H9 (cell line): Measurements from ENCODE around the gene ANKRD44. TPM values are rescaled to one million over a fixed set of nuclear protein-coding genes. Genes with fewer than 3 reads are reported as not detected.
A peak's percentile ranks its signal among the peaks of the same experiment; 100 is the strongest.

ENCODE experiments used
- DNase-seq: peaks from one replicate; pipeline ENCODE4 v3.0.0-alpha.2; 2017
- H2AFZ ChIP-seq: one replicate; pipeline ENCODE4 v1.6.1; 2013; ENCODE audit warnings: mild to moderate bottlenecking, low read length, control low read depth, moderate library complexity
- H2AK5ac ChIP-seq: 2 replicates; pipeline ENCODE4 v1.6.1; 2013; ENCODE audit warnings: low read length, control low read depth, mixed read lengths; ENCODE audit not compliant: insufficient read length
- H2BK120ac ChIP-seq: one replicate; pipeline ENCODE4 v1.6.1; 2013; ENCODE audit warnings: low read depth, mild to moderate bottlenecking, low read length, control low read depth, inconsistent platforms; ENCODE audit not compliant: poor library complexity, severe bottlenecking
- H2BK12ac ChIP-seq: 2 replicates; pipeline ENCODE4 v1.6.1; 2013; ENCODE audit warnings: low read length, control low read depth, mixed read lengths, low read depth; ENCODE audit not compliant: insufficient read length
- H2BK15ac ChIP-seq: 2 replicates; pipeline ENCODE4 v1.6.1; 2013; ENCODE audit warnings: low read depth, low read length, control low read depth
- H2BK20ac ChIP-seq: one replicate; pipeline ENCODE4 v1.6.1; 2013; ENCODE audit warnings: low read depth, mild to moderate bottlenecking, low read length, control low read depth, inconsistent platforms; ENCODE audit not compliant: poor library complexity, severe bottlenecking
- H2BK5ac ChIP-seq: 2 replicates; pipeline ENCODE4 v1.6.1; 2013; ENCODE audit warnings: low read length, control low read depth, mixed read lengths; ENCODE audit not compliant: insufficient read length
- H3K14ac ChIP-seq: 2 replicates; pipeline ENCODE4 v1.6.1; 2013; ENCODE audit warnings: low read length, control low read depth; ENCODE audit not compliant: insufficient read depth
- H3K18ac ChIP-seq: 2 replicates; pipeline ENCODE4 v1.6.1; 2013; ENCODE audit warnings: low read depth, mild to moderate bottlenecking, mixed read lengths, low read length, control low read depth; ENCODE audit not compliant: insufficient read length
- H3K23ac ChIP-seq: 2 replicates; pipeline ENCODE4 v1.6.1; 2013; ENCODE audit warnings: low read length, control low read depth, mixed read lengths, low read depth; ENCODE audit not compliant: insufficient read length
- H3K23me2 ChIP-seq: 2 replicates; pipeline ENCODE4 v1.6.1; 2013; ENCODE audit warnings: low read depth, mild to moderate bottlenecking, mixed read lengths, low read length, control low read depth; ENCODE audit not compliant: insufficient read length, poor library complexity, severe bottlenecking
- H3K27ac ChIP-seq: 2 replicates; pipeline ENCODE4 v1.5.1; 2013; ENCODE audit warnings: low read length, control low read depth, mixed read lengths, low read depth; ENCODE audit not compliant: insufficient read length
- H3K27me3 ChIP-seq: 2 replicates; pipeline ENCODE4 v1.6.1; 2013; ENCODE audit warnings: low read length, control low read depth, inconsistent platforms; ENCODE audit not compliant: insufficient read depth
- H3K4ac ChIP-seq: 2 replicates; pipeline ENCODE4 v1.6.1; 2013; ENCODE audit warnings: low read depth, mild to moderate bottlenecking, control low read depth, inconsistent platforms, low read length, moderate library complexity
- H3K4me1 ChIP-seq: 2 replicates; pipeline ENCODE4 v1.6.1; 2013; ENCODE audit warnings: low read length, control low read depth, inconsistent platforms; ENCODE audit not compliant: insufficient read depth
- H3K4me2 ChIP-seq: 2 replicates; pipeline ENCODE4 v1.6.1; 2013; ENCODE audit warnings: low read length, control low read depth, mixed read lengths; ENCODE audit not compliant: insufficient read length, insufficient read depth
- H3K56ac ChIP-seq: 2 replicates; pipeline ENCODE4 v1.6.1; 2013; ENCODE audit warnings: low read depth, mild to moderate bottlenecking, mixed read lengths, low read length, control low read depth; ENCODE audit not compliant: insufficient read length
- H3K79me1 ChIP-seq: 2 replicates; pipeline ENCODE4 v1.6.1; 2013; ENCODE audit warnings: low read depth, mild to moderate bottlenecking, moderate library complexity, low read length, control low read depth, inconsistent platforms; ENCODE audit not compliant: insufficient read depth, poor library complexity, severe bottlenecking
- H3K79me2 ChIP-seq: 2 replicates; pipeline ENCODE4 v1.6.1; 2013; ENCODE audit warnings: low read length, control low read depth, inconsistent platforms; ENCODE audit not compliant: insufficient read depth
- H3K9ac ChIP-seq: 2 replicates; pipeline ENCODE4 v1.6.1; 2013; ENCODE audit warnings: low read length, control low read depth, mixed read lengths; ENCODE audit not compliant: insufficient read length; ENCODE audit errors: extremely low read depth
- H3K9me3 ChIP-seq: one replicate; pipeline ENCODE4 v1.6.1; 2013; ENCODE audit warnings: low read depth, low read length, inconsistent platforms; ENCODE audit not compliant: control insufficient read depth
- H3T11ph ChIP-seq: one replicate; pipeline ENCODE4 v1.6.1; 2013; ENCODE audit warnings: mild to moderate bottlenecking, low read length, control low read depth, inconsistent platforms
- H4K20me1 ChIP-seq: one replicate; pipeline ENCODE4 v1.6.1; 2013; ENCODE audit not compliant: control insufficient read depth, insufficient read length, insufficient read depth
- H4K5ac ChIP-seq: 2 replicates; pipeline ENCODE4 v1.6.1; 2013; ENCODE audit warnings: low read depth, mild to moderate bottlenecking, mixed read lengths, low read length, control low read depth; ENCODE audit not compliant: insufficient read length
- H4K8ac ChIP-seq: replicated peaks from 2 replicates; pipeline ENCODE4 v1.6.1; 2013; ENCODE audit warnings: low read length, control low read depth, mixed read lengths, low read depth; ENCODE audit not compliant: insufficient read length
- H4K91ac ChIP-seq: 2 replicates; pipeline ENCODE4 v1.6.1; 2013; ENCODE audit warnings: low read depth, mild to moderate bottlenecking, moderate library complexity, mixed read lengths, low read length, control low read depth; ENCODE audit not compliant: insufficient read length
- H3K27ac Mint-ChIP-seq, 3 experiments: 2 replicates in 2 of 3; 3 replicates in 1 of 3; pipeline ENCODE4 v1.8.0; 2020 to 2021; ENCODE audit warnings: mixed read lengths in 3 of 3, mild to moderate bottlenecking in 1 of 3, moderate library complexity in 1 of 3
- H3K27me3 Mint-ChIP-seq: 2 replicates; pipeline ENCODE4 v1.8.0; 2021; ENCODE audit warnings: low read depth, mild to moderate bottlenecking, moderate library complexity, mixed read lengths
- H3K36me3 Mint-ChIP-seq, 3 experiments: 2 replicates in 2 of 3; 3 replicates in 1 of 3; pipeline ENCODE4 v1.8.0; 2020 to 2021; ENCODE audit warnings: low read depth in 3 of 3, mixed read lengths in 3 of 3; ENCODE audit not compliant: insufficient read depth in 1 of 3
- H3K4me1 Mint-ChIP-seq, 2 experiments: 2 replicates each; pipeline ENCODE4 v1.8.0; 2020; ENCODE audit warnings: mixed read lengths in 2 of 2
- H3K4me3 Mint-ChIP-seq, 2 experiments: 2 replicates in 1 of 2; 3 replicates in 1 of 2; pipeline ENCODE4 v1.8.0; 2020 to 2021; ENCODE audit warnings: mild to moderate bottlenecking in 2 of 2, mixed read lengths in 2 of 2, moderate library complexity in 1 of 2
- H3K9me3 Mint-ChIP-seq, 2 experiments: 2 replicates in 1 of 2; 3 replicates in 1 of 2; pipeline ENCODE4 v1.8.0; 2020; ENCODE audit warnings: mild to moderate bottlenecking in 2 of 2, mixed read lengths in 2 of 2, moderate library complexity in 1 of 2
- WGBS: extraction: QIAGEN DNeasy Blood & Tissue Kit; methylation state at CpG from one replicate; pipeline ENCODE4 v1.1.7; 2013; ENCODE audit warnings: missing lambda C conversion rate, low lambda C conversion rate, mixed read lengths; ENCODE audit not compliant: insufficient read length; ENCODE audit errors: extremely low coverage; 5-methylcytosine and 5-hydroxymethylcytosine counted together
- total RNA-seq: library from RNA; stranded (reverse); gene quantifications from 2 replicates; pipeline ENCODE4 v1.2.1, GENCODE V29; 2021
- TF ChIP-seq, protein P1 (sequence below): fragments of 200-600 bp; sonication (generic); conservative IDR thresholded peaks from 3 replicates; pipeline ENCODE4 v1.8.0; 2021; ENCODE audit warnings: antibody characterized with exemption, mild to moderate bottlenecking

ANKRD44 gene
- total RNA-seq, 1 experiment from 2014 or later = 1.9 TPM

DNA sequence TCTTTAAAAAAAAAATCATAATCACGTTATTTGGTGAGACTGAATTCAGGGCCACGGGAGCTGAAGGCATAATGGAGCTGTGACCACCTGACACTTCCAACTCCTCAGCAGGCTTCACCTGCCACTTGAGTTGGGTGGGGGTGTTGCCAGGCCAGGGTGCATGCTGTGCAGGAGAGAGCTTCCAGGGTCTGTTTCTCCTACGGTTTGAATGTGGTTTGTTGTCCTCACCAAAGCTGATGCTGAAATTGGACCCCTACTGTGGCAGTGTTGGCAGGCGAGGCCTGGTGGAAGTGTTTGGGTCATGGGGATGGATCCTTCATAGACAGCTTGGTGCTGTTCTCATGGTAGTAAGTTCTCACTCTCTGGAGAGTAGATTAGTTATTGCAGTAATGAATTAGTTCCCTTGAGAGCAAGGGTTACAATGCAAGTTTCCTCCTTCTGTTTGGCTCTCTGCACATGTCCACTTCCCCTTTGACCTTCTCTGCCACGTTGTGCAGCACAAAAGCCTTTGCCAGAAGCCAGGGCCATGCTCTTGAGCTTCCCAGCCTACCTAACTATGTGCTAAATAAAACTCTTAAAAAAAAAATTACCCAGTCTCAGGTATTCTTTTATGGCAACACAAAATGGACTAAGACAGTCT, 38.3 kb upstream of the ANKRD44 start:
- no peaks in the 10 kb centered on the region for H3K23me2 ChIP-seq
- no peak overlapping the region for H3K4me3 Mint-ChIP-seq
- no peak overlapping the region for H3K14ac ChIP-seq
- H4K91ac ChIP-seq = no peak overlapping the region
- H3K9me3 Mint-ChIP-seq = no peaks in the 10 kb centered on the region
- H3K9me3 ChIP-seq = no peaks in the 10 kb centered on the region
- H3K9ac ChIP-seq = no peak overlapping the region
- no peaks in the 10 kb centered on the region for H3K4me1 Mint-ChIP-seq
- H3K79me1 ChIP-seq = no peaks in the 10 kb centered on the region
- no peaks in the 10 kb centered on the region for H3K79me2 ChIP-seq
- no peak overlapping the region for H2AK5ac ChIP-seq
- H2BK5ac ChIP-seq = no peak overlapping the region
- TF ChIP-seq, protein P1, sequence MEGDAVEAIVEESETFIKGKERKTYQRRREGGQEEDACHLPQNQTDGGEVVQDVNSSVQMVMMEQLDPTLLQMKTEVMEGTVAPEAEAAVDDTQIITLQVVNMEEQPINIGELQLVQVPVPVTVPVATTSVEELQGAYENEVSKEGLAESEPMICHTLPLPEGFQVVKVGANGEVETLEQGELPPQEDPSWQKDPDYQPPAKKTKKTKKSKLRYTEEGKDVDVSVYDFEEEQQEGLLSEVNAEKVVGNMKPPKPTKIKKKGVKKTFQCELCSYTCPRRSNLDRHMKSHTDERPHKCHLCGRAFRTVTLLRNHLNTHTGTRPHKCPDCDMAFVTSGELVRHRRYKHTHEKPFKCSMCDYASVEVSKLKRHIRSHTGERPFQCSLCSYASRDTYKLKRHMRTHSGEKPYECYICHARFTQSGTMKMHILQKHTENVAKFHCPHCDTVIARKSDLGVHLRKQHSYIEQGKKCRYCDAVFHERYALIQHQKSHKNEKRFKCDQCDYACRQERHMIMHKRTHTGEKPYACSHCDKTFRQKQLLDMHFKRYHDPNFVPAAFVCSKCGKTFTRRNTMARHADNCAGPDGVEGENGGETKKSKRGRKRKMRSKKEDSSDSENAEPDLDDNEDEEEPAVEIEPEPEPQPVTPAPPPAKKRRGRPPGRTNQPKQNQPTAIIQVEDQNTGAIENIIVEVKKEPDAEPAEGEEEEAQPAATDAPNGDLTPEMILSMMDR = no peak
- no peak overlapping the region for H3K56ac ChIP-seq
- no CpG with 5 or more reads among the region's 5 CpGs for WGBS
- H2BK120ac ChIP-seq = no peak overlapping the region
- no peaks in the 10 kb centered on the region for H3K36me3 Mint-ChIP-seq
- H2BK20ac ChIP-seq = no peak overlapping the region
- H3K18ac ChIP-seq = no peak overlapping the region
- no peak overlapping the region for H3K27ac ChIP-seq
- H2BK12ac ChIP-seq = no peak overlapping the region
- no peak for DNase-seq
- peak overlapping the region in 1 of 3 experiments; percentile 86; a peak in 1 of 7 replicates for H3K27ac Mint-ChIP-seq
- H4K8ac ChIP-seq = no peak overlapping the region
- no peak overlapping the region for H3T11ph ChIP-seq
- H3K4me2 ChIP-seq = no peak overlapping the region
- H2BK15ac ChIP-seq = no peak overlapping the region
- H3K27me3 ChIP-seq = no peaks in the 10 kb centered on the region
- no peak overlapping the region for H2AFZ ChIP-seq
- no peaks in the 10 kb centered on the region for H3K4me1 ChIP-seq
- H3K4ac ChIP-seq = no peak overlapping the region
- no peaks in the 10 kb centered on the region for H3K27me3 Mint-ChIP-seq
- no peaks in the 10 kb centered on the region for H4K20me1 ChIP-seq
- no peak overlapping the region for H3K23ac ChIP-seq
- H4K5ac ChIP-seq = no peak overlapping the region
